ENCODE results near the gene RYR2.

Gene RYR2

DNA sequence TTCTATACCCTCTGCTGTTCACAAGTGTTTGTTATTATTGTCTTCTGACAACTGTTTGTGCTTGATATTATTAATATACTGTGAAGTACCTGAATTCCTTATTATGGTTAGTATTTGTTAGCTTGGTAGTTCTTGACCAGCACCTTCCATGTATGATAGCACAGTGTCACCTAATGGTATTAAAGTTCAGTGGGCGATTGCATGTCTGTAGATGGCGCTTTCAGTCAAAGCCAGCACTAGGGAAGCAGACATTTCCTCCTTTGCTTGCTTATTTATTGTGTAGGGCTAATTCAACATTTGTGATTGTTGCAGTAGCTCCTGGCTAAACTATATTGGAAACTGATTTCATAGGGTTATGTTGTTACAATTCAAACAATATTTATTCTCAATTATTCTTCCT, 630.8 kb downstream of the RYR2 start:
- no peaks in the 10 kb centered on the region for H3K9me3 ChIP-seq (ENCODE audit: control insufficient read depth in 1 of 2, low read length in 2 of 2)
- no peak overlapping the region for H3K27ac ChIP-seq (ENCODE audit: low read depth, low read length)
- H3K4me1 ChIP-seq (ENCODE audit: control insufficient read depth in 1 of 2, insufficient read depth in 2 of 2, low read length in 2 of 2) = no peaks in the 10 kb centered on the region
- H3K27me3 ChIP-seq (ENCODE audit: control insufficient read depth in 1 of 2, insufficient read depth in 2 of 2, low read length in 2 of 2) = no peaks in the 10 kb centered on the region
- H3K36me3 ChIP-seq (ENCODE audit: control insufficient read depth in 1 of 2, insufficient read depth in 2 of 2, low read length in 2 of 2) = no peaks in the 10 kb centered on the region
- H3K9ac ChIP-seq (ENCODE audit: low read depth in 1 of 2, low read length in 2 of 2) = no peak overlapping the region
- no peak overlapping the region for H3K4me3 ChIP-seq (ENCODE audit: low read depth in 1 of 2, low read length in 2 of 2)

- Histone ChIP-seq H3K27ac (ENCODE audit: low read depth, low read length) (no peak overlapping the region), H3K9me3 (ENCODE audit: control insufficient read depth in 1 of 2, low read length in 2 of 2) (no peaks in the 10 kb centered on the region), H3K27me3 (ENCODE audit: control insufficient read depth in 1 of 2, insufficient read depth in 2 of 2, low read length in 2 of 2) (no peaks in the 10 kb centered on the region), H3K9ac (ENCODE audit: low read depth in 1 of 2, low read length in 2 of 2) (no peak overlapping the region), H3K4me3 (ENCODE audit: low read depth in 1 of 2, low read length in 2 of 2) (no peak overlapping the region), H3K36me3 (ENCODE audit: control insufficient read depth in 1 of 2, insufficient read depth in 2 of 2, low read length in 2 of 2) (no peaks in the 10 kb centered on the region), H3K4me1 (ENCODE audit: control insufficient read depth in 1 of 2, insufficient read depth in 2 of 2, low read length in 2 of 2) (no peaks in the 10 kb centered on the region)
Measured at GRCh38 chr1:237673631-237674030, 631.6 kb downstream of the RYR2 start.

GRCh38 chr1:237677979-237678378, 636.0 kb downstream of the RYR2 start:
- Histone ChIP-seq H3K36me3 (ENCODE audit: control insufficient read depth in 1 of 2, insufficient read depth in 2 of 2, low read length in 2 of 2) (no peaks in the 10 kb centered on the region), H3K4me3 (ENCODE audit: low read depth in 1 of 2, low read length in 2 of 2) (no peak overlapping the region), H3K9ac (ENCODE audit: low read depth in 1 of 2, low read length in 2 of 2) (no peak overlapping the region), H3K27me3 (ENCODE audit: control insufficient read depth in 1 of 2, insufficient read depth in 2 of 2, low read length in 2 of 2) (no peaks in the 10 kb centered on the region), H3K27ac (ENCODE audit: low read depth, low read length) (no peak overlapping the region), H3K4me1 (ENCODE audit: control insufficient read depth in 1 of 2, insufficient read depth in 2 of 2, low read length in 2 of 2) (no peaks in the 10 kb centered on the region), H3K9me3 (ENCODE audit: control insufficient read depth in 1 of 2, low read length in 2 of 2) (no peaks in the 10 kb centered on the region)

DNA sequence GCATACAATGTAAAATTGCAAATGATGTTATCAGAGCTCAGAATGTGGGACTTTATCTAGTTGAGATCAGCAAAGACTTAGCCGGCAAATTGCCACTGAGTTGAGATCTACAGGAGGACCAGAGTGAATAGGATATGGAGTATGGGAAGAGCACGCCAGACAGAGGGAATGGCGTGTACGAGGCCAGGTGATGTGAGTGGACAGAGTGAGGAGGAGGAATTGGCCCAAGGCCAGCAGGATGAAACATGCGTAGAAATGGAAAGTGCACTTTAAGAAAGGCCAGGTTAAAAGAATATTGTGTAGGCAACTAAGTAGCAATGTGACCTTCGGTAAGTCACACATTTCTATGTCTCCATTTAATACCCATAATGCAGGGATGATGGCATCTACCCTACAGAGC, 637.7 kb downstream of the RYR2 start:
- no peak overlapping the region for H3K4me3 ChIP-seq (ENCODE audit: low read depth in 1 of 2, low read length in 2 of 2)
- H3K27ac ChIP-seq (ENCODE audit: low read depth, low read length) = no peak overlapping the region
- H3K9me3 ChIP-seq (ENCODE audit: control insufficient read depth in 1 of 2, low read length in 2 of 2) = no peaks in the 10 kb centered on the region
- H3K4me1 ChIP-seq (ENCODE audit: control insufficient read depth in 1 of 2, insufficient read depth in 2 of 2, low read length in 2 of 2) = no peaks in the 10 kb centered on the region
- no peaks in the 10 kb centered on the region for H3K36me3 ChIP-seq (ENCODE audit: control insufficient read depth in 1 of 2, insufficient read depth in 2 of 2, low read length in 2 of 2)
- H3K9ac ChIP-seq (ENCODE audit: low read depth in 1 of 2, low read length in 2 of 2) = no peak overlapping the region
- H3K27me3 ChIP-seq (ENCODE audit: control insufficient read depth in 1 of 2, insufficient read depth in 2 of 2, low read length in 2 of 2) = no peaks in the 10 kb centered on the region

DNA sequence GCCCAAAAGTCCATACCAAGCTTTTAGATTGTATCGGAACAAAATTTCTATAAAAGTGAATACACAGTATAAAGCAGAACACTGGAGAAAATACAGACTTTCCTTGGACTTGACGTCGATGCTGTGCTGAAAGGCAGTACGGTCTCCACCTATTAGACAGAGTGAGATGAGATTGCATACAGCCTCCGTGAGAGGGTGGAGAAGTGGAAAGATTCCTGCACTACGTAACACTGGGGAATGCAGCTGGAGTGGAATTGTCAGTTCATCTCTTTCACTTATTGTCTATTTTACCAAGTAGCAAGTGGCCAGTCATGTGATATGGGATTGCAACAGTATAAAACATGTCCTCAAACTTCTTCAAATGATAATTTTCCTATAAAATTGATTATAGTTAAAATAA, 639.2 kb downstream of the RYR2 start:
- H3K9me3 ChIP-seq (ENCODE audit: control insufficient read depth in 1 of 2, low read length in 2 of 2) = no peaks in the 10 kb centered on the region
- no peaks in the 10 kb centered on the region for H3K27me3 ChIP-seq (ENCODE audit: control insufficient read depth in 1 of 2, insufficient read depth in 2 of 2, low read length in 2 of 2)
- H3K4me3 ChIP-seq (ENCODE audit: low read depth in 1 of 2, low read length in 2 of 2) = no peak overlapping the region
- no peaks in the 10 kb centered on the region for H3K36me3 ChIP-seq (ENCODE audit: control insufficient read depth in 1 of 2, insufficient read depth in 2 of 2, low read length in 2 of 2)
- H3K27ac ChIP-seq (ENCODE audit: low read depth, low read length) = no peak overlapping the region
- peaks cover 5 to 15% of the 10 kb centered on the region in 2 donors for H3K4me1 ChIP-seq (ENCODE audit: control insufficient read depth in 1 of 2, insufficient read depth in 2 of 2, low read length in 2 of 2)
- no peak overlapping the region for H3K9ac ChIP-seq (ENCODE audit: low read depth in 1 of 2, low read length in 2 of 2)

- H3K4me1 ChIP-seq (ENCODE audit: control insufficient read depth in 1 of 2, insufficient read depth in 2 of 2, low read length in 2 of 2) = peaks cover 5 to 15% of the 10 kb centered on the region in 2 donors
- H3K36me3 ChIP-seq (ENCODE audit: control insufficient read depth in 1 of 2, insufficient read depth in 2 of 2, low read length in 2 of 2) = no peaks in the 10 kb centered on the region
- H3K27me3 ChIP-seq (ENCODE audit: control insufficient read depth in 1 of 2, insufficient read depth in 2 of 2, low read length in 2 of 2) = no peaks in the 10 kb centered on the region
- H3K9me3 ChIP-seq (ENCODE audit: control insufficient read depth in 1 of 2, low read length in 2 of 2) = no peaks in the 10 kb centered on the region
- H3K27ac ChIP-seq (ENCODE audit: low read depth, low read length) = no peak overlapping the region
- H3K9ac ChIP-seq (ENCODE audit: low read depth in 1 of 2, low read length in 2 of 2) = no peak overlapping the region
- no peak overlapping the region for H3K4me3 ChIP-seq (ENCODE audit: low read depth in 1 of 2, low read length in 2 of 2)
Measured at GRCh38 chr1:237684236-237684635, 642.3 kb downstream of the RYR2 start.

GRCh38 chr1:237685551-237685950, 643.6 kb downstream of the RYR2 start:
- Histone ChIP-seq H3K9me3 (ENCODE audit: control insufficient read depth in 1 of 2, low read length in 2 of 2) (no peaks in the 10 kb centered on the region), H3K9ac (ENCODE audit: low read depth in 1 of 2, low read length in 2 of 2) (no peak overlapping the region), H3K27ac (ENCODE audit: low read depth, low read length) (no peak overlapping the region), H3K36me3 (ENCODE audit: control insufficient read depth in 1 of 2, insufficient read depth in 2 of 2, low read length in 2 of 2) (no peaks in the 10 kb centered on the region), H3K27me3 (ENCODE audit: control insufficient read depth in 1 of 2, insufficient read depth in 2 of 2, low read length in 2 of 2) (no peaks in the 10 kb centered on the region), H3K4me1 (ENCODE audit: control insufficient read depth in 1 of 2, insufficient read depth in 2 of 2, low read length in 2 of 2) (peaks cover 5 to 15% of the 10 kb centered on the region in 2 donors), H3K4me3 (ENCODE audit: low read depth in 1 of 2, low read length in 2 of 2) (no peak overlapping the region)

- Histone ChIP-seq H3K27me3 (ENCODE audit: control insufficient read depth in 1 of 2, insufficient read depth in 2 of 2, low read length in 2 of 2) (no peaks in the 10 kb centered on the region), H3K9ac (ENCODE audit: low read depth in 1 of 2, low read length in 2 of 2) (no peak overlapping the region), H3K4me1 (ENCODE audit: control insufficient read depth in 1 of 2, insufficient read depth in 2 of 2, low read length in 2 of 2) (peaks cover 5 to 15% of the 10 kb centered on the region in 2 donors), H3K36me3 (ENCODE audit: control insufficient read depth in 1 of 2, insufficient read depth in 2 of 2, low read length in 2 of 2) (no peaks in the 10 kb centered on the region), H3K27ac (ENCODE audit: low read depth, low read length) (no peak overlapping the region), H3K9me3 (ENCODE audit: control insufficient read depth in 1 of 2, low read length in 2 of 2) (no peaks in the 10 kb centered on the region), H3K4me3 (ENCODE audit: low read depth in 1 of 2, low read length in 2 of 2) (no peak overlapping the region)
Measured at GRCh38 chr1:237687804-237688203, 645.8 kb downstream of the RYR2 start.

GRCh38 chr1:237690656-237691055, 648.7 kb downstream of the RYR2 start:
- Histone ChIP-seq H3K4me3 (ENCODE audit: low read depth in 1 of 2, low read length in 2 of 2) (no peak overlapping the region), H3K27me3 (ENCODE audit: control insufficient read depth in 1 of 2, insufficient read depth in 2 of 2, low read length in 2 of 2) (no peaks in the 10 kb centered on the region), H3K36me3 (ENCODE audit: control insufficient read depth in 1 of 2, insufficient read depth in 2 of 2, low read length in 2 of 2) (no peaks in the 10 kb centered on the region), H3K9me3 (ENCODE audit: control insufficient read depth in 1 of 2, low read length in 2 of 2) (no peaks in the 10 kb centered on the region), H3K9ac (ENCODE audit: low read depth in 1 of 2, low read length in 2 of 2) (no peak overlapping the region), H3K27ac (ENCODE audit: low read depth, low read length) (no peak overlapping the region), H3K4me1 (ENCODE audit: control insufficient read depth in 1 of 2, insufficient read depth in 2 of 2, low read length in 2 of 2) (peaks cover 5 to 6% of the 10 kb centered on the region in 2 donors)

DNA sequence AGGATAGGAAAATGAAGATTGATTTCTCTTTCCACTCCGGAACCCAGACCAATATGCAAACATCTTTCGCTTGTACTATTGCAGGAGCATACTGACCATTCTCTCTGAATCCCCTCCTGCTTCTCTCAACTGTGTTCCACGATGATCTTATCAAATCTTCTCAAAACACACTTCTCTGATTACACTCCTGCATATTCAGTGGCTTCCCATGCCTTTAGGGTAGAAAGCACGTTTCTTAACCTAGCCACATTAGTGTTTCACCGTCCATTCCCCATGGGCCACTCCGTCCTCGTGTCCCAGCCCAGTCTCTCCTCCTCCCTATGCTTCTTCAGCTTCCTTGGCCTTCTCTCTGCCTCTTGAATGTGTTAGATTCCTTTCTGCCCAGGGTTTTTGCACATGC, 650.3 kb downstream of the RYR2 start:
- no peak overlapping the region for H3K4me3 ChIP-seq (ENCODE audit: low read depth in 1 of 2, low read length in 2 of 2)
- no peaks in the 10 kb centered on the region for H3K4me1 ChIP-seq (ENCODE audit: control insufficient read depth in 1 of 2, insufficient read depth in 2 of 2, low read length in 2 of 2)
- H3K27me3 ChIP-seq (ENCODE audit: control insufficient read depth in 1 of 2, insufficient read depth in 2 of 2, low read length in 2 of 2) = no peaks in the 10 kb centered on the region
- H3K9me3 ChIP-seq (ENCODE audit: control insufficient read depth in 1 of 2, low read length in 2 of 2) = no peaks in the 10 kb centered on the region
- no peak overlapping the region for H3K27ac ChIP-seq (ENCODE audit: low read depth, low read length)
- H3K9ac ChIP-seq (ENCODE audit: low read depth in 1 of 2, low read length in 2 of 2) = no peak overlapping the region
- H3K36me3 ChIP-seq (ENCODE audit: control insufficient read depth in 1 of 2, insufficient read depth in 2 of 2, low read length in 2 of 2) = no peaks in the 10 kb centered on the region

DNA sequence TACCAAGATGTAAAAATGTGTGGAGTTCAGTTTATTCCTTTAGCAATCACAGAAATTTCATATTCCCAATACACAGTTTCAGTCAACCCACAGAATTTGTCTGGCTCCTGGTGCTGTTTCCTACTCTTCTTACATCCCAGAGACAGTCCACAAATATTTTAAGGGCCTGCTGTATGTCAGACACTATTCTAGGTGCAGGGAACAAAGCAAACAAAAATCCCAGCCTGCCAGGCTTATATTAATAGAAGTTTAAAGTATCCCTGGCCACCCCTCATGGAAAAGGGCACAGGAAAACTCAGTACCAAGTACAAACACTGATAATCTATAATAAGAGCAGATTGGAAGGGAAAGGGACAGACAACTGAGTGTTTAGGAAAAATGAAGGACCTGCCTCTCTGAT, 653.9 kb downstream of the RYR2 start:
- Histone ChIP-seq H3K9me3 (ENCODE audit: control insufficient read depth in 1 of 2, low read length in 2 of 2) (no peaks in the 10 kb centered on the region), H3K9ac (ENCODE audit: low read depth in 1 of 2, low read length in 2 of 2) (no peak overlapping the region), H3K4me1 (ENCODE audit: control insufficient read depth in 1 of 2, insufficient read depth in 2 of 2, low read length in 2 of 2) (no peaks in the 10 kb centered on the region), H3K4me3 (ENCODE audit: low read depth in 1 of 2, low read length in 2 of 2) (no peak overlapping the region), H3K36me3 (ENCODE audit: control insufficient read depth in 1 of 2, insufficient read depth in 2 of 2, low read length in 2 of 2) (no peaks in the 10 kb centered on the region), H3K27ac (ENCODE audit: low read depth, low read length) (no peak overlapping the region), H3K27me3 (ENCODE audit: control insufficient read depth in 1 of 2, insufficient read depth in 2 of 2, low read length in 2 of 2) (no peaks in the 10 kb centered on the region)
